ENCODE measurements around the gene FTCDNL1. TPM values are rescaled to one million over a fixed set of nuclear protein-coding genes. Genes with fewer than 3 reads are reported as not detected.

The FTCDNL1 gene
- total RNA-seq, 4 donors from 2014 or later = 7.9 to 21.9 (median 16.3) TPM

- no peak for TF ChIP-seq CTCF (IDR thresholded peaks at IDR 0.05 in 4 of 5, conservative IDR thresholded peaks at IDR 0.05 in 1 of 5)
- TF ChIP-seq POLR2A (IDR thresholded peaks at IDR 0.05) = no peak
These were observed 78.7 kb downstream of the FTCDNL1 start for GRCh38 chr2:199772035-199772976.

GRCh38 chr2:199770716-199771115, 80.3 kb downstream of the FTCDNL1 start:
- H3K4me3 ChIP-seq = no peak overlapping the region
- no peak overlapping the region for H3K27ac ChIP-seq
- no peaks in the 10 kb centered on the region for H3K36me3 ChIP-seq
- H3K9me3 ChIP-seq = no peaks in the 10 kb centered on the region
- in situ Hi-C loops (cut with MboI; ENCODE audit: low sequenced_read_pairs in 4 of 4) (no loop called here), intact Hi-C loops (cut with DNase I; ENCODE audit: low total_unique reads) (no loop called here)
- ATAC-seq (no peak), DNase-seq (no peak)
- H3K4me1 ChIP-seq = no peaks in the 10 kb centered on the region
- TF ChIP-seq CTCF (IDR thresholded peaks at IDR 0.05 in 4 of 5, conservative IDR thresholded peaks at IDR 0.05 in 1 of 5) (no peak), POLR2A (IDR thresholded peaks at IDR 0.05) (no peak)
- H3K27me3 ChIP-seq = no peaks in the 10 kb centered on the region

More at GRCh38 chr2:199772035-199772976, 78.7 kb downstream of the FTCDNL1 start:
- intact Hi-C loops (cut with DNase I; ENCODE audit: low total_unique reads) = no loop called here
- no peak overlapping the region for H3K27ac ChIP-seq
- no peak overlapping the region for H3K4me3 ChIP-seq
- no peaks in the 10 kb centered on the region for H3K36me3 ChIP-seq
- in situ Hi-C loops (cut with MboI; ENCODE audit: low sequenced_read_pairs in 4 of 4) = no loop called here
- no peak for DNase-seq
- no peak for ATAC-seq
- no peaks in the 10 kb centered on the region for H3K9me3 ChIP-seq
- no peaks in the 10 kb centered on the region for H3K4me1 ChIP-seq
- no peaks in the 10 kb centered on the region for H3K27me3 ChIP-seq

GRCh38 chr2:199765646-199766045, 85.3 kb downstream of the FTCDNL1 start:
- no peaks in the 10 kb centered on the region for H3K9me3 ChIP-seq
- H3K36me3 ChIP-seq = no peaks in the 10 kb centered on the region
- in situ Hi-C loops (cut with MboI; ENCODE audit: low sequenced_read_pairs in 4 of 4) (no loop called here), intact Hi-C loops (cut with DNase I; ENCODE audit: low total_unique reads) (no loop called here)
- DNase-seq (no peak), ATAC-seq (no peak)
- H3K4me3 ChIP-seq = no peak overlapping the region
- H3K27me3 ChIP-seq = no peaks in the 10 kb centered on the region
- no peak overlapping the region for H3K27ac ChIP-seq
- no peaks in the 10 kb centered on the region for H3K4me1 ChIP-seq
- no peak for TF ChIP-seq POLR2A (IDR thresholded peaks at IDR 0.05)
- TF ChIP-seq CTCF (IDR thresholded peaks at IDR 0.05 in 4 of 5, conservative IDR thresholded peaks at IDR 0.05 in 1 of 5) = no peak

- Histone ChIP-seq H3K36me3 (no peaks in the 10 kb centered on the region), H3K4me1 (no peaks in the 10 kb centered on the region), H3K4me3 (no peak overlapping the region), H3K9me3 (no peaks in the 10 kb centered on the region), H3K27ac (no peak overlapping the region), H3K27me3 (no peaks in the 10 kb centered on the region)
- in situ Hi-C loops (cut with MboI; ENCODE audit: low sequenced_read_pairs in 4 of 4) = no loop called here
- no peak for TF ChIP-seq POLR2A (IDR thresholded peaks at IDR 0.05)
- TF ChIP-seq CTCF (IDR thresholded peaks at IDR 0.05 in 4 of 5, conservative IDR thresholded peaks at IDR 0.05 in 1 of 5) = no peak
- no peak for ATAC-seq
- intact Hi-C loops (cut with DNase I; ENCODE audit: low total_unique reads) = no loop called here
- DNase-seq = no peak
These were observed 86.7 kb downstream of the FTCDNL1 start for GRCh38 chr2:199764273-199764800.
